ENCODE measurements around the gene RFC2. TPM values are rescaled to one million over a fixed set of nuclear protein-coding genes. Genes with fewer than 3 reads are reported as not detected.

Gene RFC2
- total and polyA plus RNA-seq, 2 of the 8 experiments (the other 6 are each of a cell fraction or from before 2014, with no cell fraction given) = 52.9 to 85.4 TPM

DNA sequence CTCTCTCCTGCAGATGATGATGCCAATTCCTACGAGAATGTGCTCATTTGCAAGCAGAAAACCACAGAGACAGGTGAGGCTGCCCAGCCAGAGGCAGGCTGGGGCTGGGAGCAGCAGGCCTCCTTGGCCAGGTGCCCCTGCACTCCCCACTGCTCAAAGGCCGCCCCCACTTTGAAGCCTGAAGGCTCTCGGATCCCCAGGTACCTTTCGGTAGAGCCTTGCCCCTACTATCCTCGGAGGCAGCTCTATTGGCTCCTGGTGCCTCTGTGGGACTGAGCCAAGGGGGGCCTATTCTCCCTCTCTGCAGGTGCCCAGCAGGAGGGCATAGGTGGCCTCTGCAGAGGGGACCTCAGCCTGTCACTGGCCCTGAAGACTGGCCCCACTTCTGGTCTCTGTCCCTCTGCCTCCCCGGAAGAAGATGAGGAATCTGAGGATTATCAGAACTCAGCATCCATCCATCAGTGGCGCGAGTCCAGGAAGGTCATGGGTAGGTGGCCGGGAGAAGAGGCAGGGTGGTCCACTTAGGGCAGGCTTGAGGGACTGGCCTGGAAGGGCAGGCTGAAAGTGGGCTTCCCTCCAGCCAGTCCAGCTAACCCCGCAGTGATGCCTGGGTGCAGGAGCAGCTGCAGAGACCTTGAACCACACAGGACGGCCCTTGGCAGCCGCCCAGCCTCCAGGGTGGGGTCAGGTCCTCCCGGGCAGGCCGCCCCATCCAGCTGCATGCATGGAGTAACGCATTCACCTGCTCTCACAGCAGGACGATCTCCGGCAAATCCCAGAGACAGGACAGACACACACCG lies 30.3 kb downstream of the RFC2 start:
- Histone ChIP-seq H2BK15ac (ENCODE audit: low read length) (no peak overlapping the region), H3K79me2 (ENCODE audit: control insufficient read depth in 1 of 2, insufficient read depth in 2 of 2, low read length in 2 of 2) (no peaks in the 10 kb centered on the region), H3K4me2 (ENCODE audit: insufficient read depth in 1 of 2, low read depth in 2 of 2, low read length in 2 of 2) (no peak overlapping the region), H3K79me1 (ENCODE audit: low read depth, low read length) (no peaks in the 10 kb centered on the region), H3K4me1 (replicated peaks in 1 of 4; ENCODE audit: control insufficient read depth in 3 of 4, insufficient read depth in 4 of 4, low read length in 3 of 4) (peaks cover 0 to 2% (median 0%) of the 10 kb centered on the region in 4 experiments; a peak in 3 of 7 replicates), H4K91ac (replicated peaks; ENCODE audit: insufficient read length, low read length) (no peak overlapping the region), H2BK20ac (ENCODE audit: low read length) (no peak overlapping the region), H3K56ac (replicated peaks; ENCODE audit: insufficient read length, low read depth, low read length) (no peak overlapping the region), H2BK120ac (replicated peaks; ENCODE audit: low read depth, low read length) (no peak overlapping the region), H3K27ac (ENCODE audit: low read depth, low read length) (no peak overlapping the region; the same call in 1 of the 2 replicates), H4K8ac (ENCODE audit: extremely low read depth, insufficient read depth, low read length) (peak overlapping the region; percentile 74; the same call in 1 of the 2 replicates), H3K23me2 (ENCODE audit: low read depth, low read length) (no peaks in the 10 kb centered on the region), H3K27me3 (replicated peaks in 1 of 4; ENCODE audit: control insufficient read depth in 3 of 4, extremely low read depth in 1 of 4, insufficient read depth in 3 of 4, low read length in 3 of 4) (no peaks in the 10 kb centered on the region), H3K9ac (replicated peaks in 1 of 4; ENCODE audit: extremely low read depth in 1 of 4, low read depth in 3 of 4, low read length in 3 of 4) (no peak overlapping the region), H4K5ac (ENCODE audit: insufficient read length, low read depth, low read length) (no peak overlapping the region), H3K4me3 (ENCODE audit: extremely low read depth in 1 of 4, insufficient read depth in 2 of 4, low read depth in 3 of 4, low read length in 4 of 4) (no peak overlapping the region), H3K18ac (ENCODE audit: extremely low read depth, low read length) (no peak overlapping the region), H3K4ac (replicated peaks; ENCODE audit: insufficient read length, low read depth, low read length) (no peak overlapping the region), H3K14ac (ENCODE audit: insufficient read length) (no peak overlapping the region), H2BK12ac (ENCODE audit: low read depth, low read length) (peak overlapping the region; percentile 9; the same call in 1 of the 2 replicates), H2AFZ (ENCODE audit: low read length) (no peak overlapping the region), H3K36me3 (ENCODE audit: control insufficient read depth in 2 of 4, insufficient read depth in 4 of 4, low read length in 3 of 4) (peaks cover under 1 to 13% (median 3%) of the 10 kb centered on the region in 4 experiments; a peak in 6 of 8 replicates), H3K23ac (ENCODE audit: insufficient read length) (no peak overlapping the region), H3K9me3 (ENCODE audit: insufficient read depth in 2 of 2, low read depth in 1 of 2, low read length in 1 of 2) (no peaks in the 10 kb centered on the region), H4K20me1 (replicated peaks in 1 of 2; ENCODE audit: control insufficient read depth in 1 of 2, insufficient read depth in 2 of 2, low read length in 2 of 2) (peaks cover under 1 to 8% of the 10 kb centered on the region in 2 experiments), H2BK5ac (ENCODE audit: low read depth, low read length) (no peak overlapping the region), H2AK5ac (ENCODE audit: low read depth, low read length) (no peak overlapping the region)
- DNase-seq (ENCODE audit: low read depth in 1 of 2, low spot score in 2 of 2) = no peak
- TF ChIP-seq NANOG (IDR thresholded peaks at IDR 0.05; ENCODE audit: insufficient read depth, low read depth, low read length, poor library complexity, severe bottlenecking) = no peak
- TF ChIP-seq EGR1 (IDR thresholded peaks at IDR 0.05; ENCODE audit: borderline replicate concordance, low read depth, low read length) = no peak
- no peak for TF ChIP-seq CTBP2 (IDR thresholded peaks at IDR 0.05; ENCODE audit: borderline replicate concordance, insufficient read depth, insufficient read length, low read length)
- no peak for TF ChIP-seq CHD1 (IDR thresholded peaks at IDR 0.05; ENCODE audit: low read depth, low read length)
- TF ChIP-seq CBX8 (IDR thresholded peaks at IDR 0.05; ENCODE audit: borderline replicate concordance, low read depth, low read length) = no peak
- no peak for TF ChIP-seq RNF2 (IDR thresholded peaks at IDR 0.05; ENCODE audit: borderline replicate concordance, low read depth, low read length, missing control alignments, poor library complexity, severe bottlenecking)
- TF ChIP-seq JUND (IDR thresholded peaks at IDR 0.05; ENCODE audit: low read length) = no peak
- no peak for FAIRE-seq
- CTCF ChIA-PET (ENCODE audit: partially characterized antibody) = interaction anchor here (0.6 to 8.3 kb wide), 6 partner anchors 17 to 426 kb away, joined by 3 to 71 read pairs (median 6); no protein-coding TSS in a partner anchor
- 89% methylated on average over 17 of the region's 18 CpGs; no CpG with 5 or more reads in 1 of the 2 experiments for WGBS, 2 experiments (ENCODE audit: extremely low coverage in 1 of 2, insufficient coverage in 1 of 2, insufficient read length in 1 of 2, insufficient replicate concordance in 2 of 2, low coverage in 1 of 2, low lambda C conversion rate in 2 of 2, missing lambda C conversion rate in 1 of 2)
- POLR2A ChIA-PET (ENCODE audit: partially characterized antibody) = interaction anchor here (0.6 to 2.5 kb wide), 4 partner anchors 12 to 426 kb away, joined by 3 to 12 read pairs (median 6); partner anchors contain the start of gene LAT2

Data from H1 (cell line).